H1 (cell line): ENCODE results near the gene IPO13.

Experiments
- ASH2L ChIP-seq: fragments of 200-600, 300-600 bp; sonication (generic); IDR thresholded peaks from one replicate; pipeline ENCODE4 v1.7.1; 2017; ENCODE audit warnings: low read length
- CBX8 ChIP-seq: fragments of 300-800, 300-1000 bp; sonication (generic); IDR thresholded peaks from 2 replicates; pipeline ENCODE4 v1.7.1; 2016; ENCODE audit warnings: low read depth, low read length, borderline replicate concordance
- CEBPB ChIP-seq: IDR thresholded peaks from 2 replicates; pipeline ENCODE4 v1.6.1; 2012; ENCODE audit warnings: low read depth, low read length
- EZH2 ChIP-seq: fragments of 200-600 bp; sonication (generic); IDR thresholded peaks from 2 replicates; pipeline ENCODE4 v1.7.1; 2012; ENCODE audit warnings: low read depth, mild to moderate bottlenecking, moderate library complexity, low read length, inconsistent platforms; ENCODE audit not compliant: severe bottlenecking
- JUND ChIP-seq: IDR thresholded peaks from 2 replicates; pipeline ENCODE4 v1.6.1; 2011; ENCODE audit warnings: mild to moderate bottlenecking, improper control_type of control experiment, low read length
- POLR2A ChIP-seq, 2 experiments: IDR thresholded peaks; 1 replicate in 1 of 2; 2 replicates in 1 of 2; pipeline ENCODE4 v1.6.1; 2011; ENCODE audit warnings: low read depth in 2 of 2, low read length in 2 of 2, mild to moderate bottlenecking in 2 of 2; ENCODE audit errors: control extremely low read depth in 1 of 2
- RFX5 ChIP-seq: IDR thresholded peaks from 2 replicates; pipeline ENCODE4 v1.6.1; 2011; ENCODE audit warnings: low read depth, low read length, improper control_type of control experiment, borderline replicate concordance
- SIN3A ChIP-seq, 2 experiments: IDR thresholded peaks in 1 of 2; conservative IDR thresholded peaks in 1 of 2; 2 replicates each; pipeline ENCODE4 v1.6.1; 2011 to 2012; ENCODE audit warnings: low read length in 2 of 2, improper control_type of control experiment in 1 of 2, low read depth in 1 of 2, mild to moderate bottlenecking in 1 of 2
- SIRT6 ChIP-seq: IDR thresholded peaks from one replicate; pipeline ENCODE4 v1.7.1; 2012; ENCODE audit warnings: low read length, inconsistent platforms
- SP1 ChIP-seq: IDR thresholded peaks from 2 replicates; pipeline ENCODE4 v1.6.1; 2011; ENCODE audit warnings: low read depth, low read length
- USF2 ChIP-seq: IDR thresholded peaks from 2 replicates; pipeline ENCODE4 v1.6.1; 2011; ENCODE audit warnings: low read length, improper control_type of control experiment
- ZNF274 ChIP-seq: IDR thresholded peaks from 2 replicates; pipeline ENCODE4 v1.7.0; 2012; ENCODE audit warnings: low read length, borderline replicate concordance; ENCODE audit errors: extremely low read depth
- TF ChIP-seq, protein P1 (sequence below), 3 experiments: IDR thresholded peaks; 1 replicate in 2 of 3; 2 replicates in 1 of 3; pipeline versions ENCODE4 v1.5.1 to v1.6.1; 2011; ENCODE audit warnings: low read length in 3 of 3, mild to moderate bottlenecking in 3 of 3, inconsistent platforms in 2 of 3, low read depth in 1 of 3, moderate library complexity in 1 of 3; ENCODE audit not compliant: insufficient read depth in 1 of 3; ENCODE audit errors: control extremely low read depth in 1 of 3
- TF ChIP-seq, protein P2 (sequence below): IDR thresholded peaks from 2 replicates; pipeline ENCODE4 v1.6.1; 2012; ENCODE audit warnings: inconsistent platforms

- TF ChIP-seq CBX8, result no peak
- no peak for TF ChIP-seq ZNF274
- TF ChIP-seq POLR2A (IDR thresholded peaks at IDR 0.05; ENCODE audit: control extremely low read depth in 1 of 2, low read depth in 2 of 2, low read length in 2 of 2), result no peak
- TF ChIP-seq CEBPB, result no peak
- TF ChIP-seq SP1, result no peak
- TF ChIP-seq, protein P1, sequence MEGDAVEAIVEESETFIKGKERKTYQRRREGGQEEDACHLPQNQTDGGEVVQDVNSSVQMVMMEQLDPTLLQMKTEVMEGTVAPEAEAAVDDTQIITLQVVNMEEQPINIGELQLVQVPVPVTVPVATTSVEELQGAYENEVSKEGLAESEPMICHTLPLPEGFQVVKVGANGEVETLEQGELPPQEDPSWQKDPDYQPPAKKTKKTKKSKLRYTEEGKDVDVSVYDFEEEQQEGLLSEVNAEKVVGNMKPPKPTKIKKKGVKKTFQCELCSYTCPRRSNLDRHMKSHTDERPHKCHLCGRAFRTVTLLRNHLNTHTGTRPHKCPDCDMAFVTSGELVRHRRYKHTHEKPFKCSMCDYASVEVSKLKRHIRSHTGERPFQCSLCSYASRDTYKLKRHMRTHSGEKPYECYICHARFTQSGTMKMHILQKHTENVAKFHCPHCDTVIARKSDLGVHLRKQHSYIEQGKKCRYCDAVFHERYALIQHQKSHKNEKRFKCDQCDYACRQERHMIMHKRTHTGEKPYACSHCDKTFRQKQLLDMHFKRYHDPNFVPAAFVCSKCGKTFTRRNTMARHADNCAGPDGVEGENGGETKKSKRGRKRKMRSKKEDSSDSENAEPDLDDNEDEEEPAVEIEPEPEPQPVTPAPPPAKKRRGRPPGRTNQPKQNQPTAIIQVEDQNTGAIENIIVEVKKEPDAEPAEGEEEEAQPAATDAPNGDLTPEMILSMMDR (IDR thresholded peaks at IDR 0.05; ENCODE audit: control extremely low read depth in 1 of 3, insufficient read depth in 1 of 3, low read depth in 1 of 3, low read length in 3 of 3), result no peak
- no peak for TF ChIP-seq USF2
- no peak for TF ChIP-seq JUND
- no peak for TF ChIP-seq EZH2
- no peak for TF ChIP-seq SIN3A (conservative IDR thresholded peaks at IDR 0.05 in 1 of 2, IDR thresholded peaks at IDR 0.05 in 1 of 2; ENCODE audit: low read depth in 1 of 2, low read length in 2 of 2)
- TF ChIP-seq ASH2L, result no peak
- no peak for TF ChIP-seq RFX5
- no peak for TF ChIP-seq SIRT6
- TF ChIP-seq, protein P2, sequence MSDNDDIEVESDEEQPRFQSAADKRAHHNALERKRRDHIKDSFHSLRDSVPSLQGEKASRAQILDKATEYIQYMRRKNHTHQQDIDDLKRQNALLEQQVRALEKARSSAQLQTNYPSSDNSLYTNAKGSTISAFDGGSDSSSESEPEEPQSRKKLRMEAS, result no peak
Measured at GRCh38 chr1:43970911-43971310, 24.2 kb downstream of the IPO13 start.
